ENCODE measurements around the gene SETD5.

DNA sequence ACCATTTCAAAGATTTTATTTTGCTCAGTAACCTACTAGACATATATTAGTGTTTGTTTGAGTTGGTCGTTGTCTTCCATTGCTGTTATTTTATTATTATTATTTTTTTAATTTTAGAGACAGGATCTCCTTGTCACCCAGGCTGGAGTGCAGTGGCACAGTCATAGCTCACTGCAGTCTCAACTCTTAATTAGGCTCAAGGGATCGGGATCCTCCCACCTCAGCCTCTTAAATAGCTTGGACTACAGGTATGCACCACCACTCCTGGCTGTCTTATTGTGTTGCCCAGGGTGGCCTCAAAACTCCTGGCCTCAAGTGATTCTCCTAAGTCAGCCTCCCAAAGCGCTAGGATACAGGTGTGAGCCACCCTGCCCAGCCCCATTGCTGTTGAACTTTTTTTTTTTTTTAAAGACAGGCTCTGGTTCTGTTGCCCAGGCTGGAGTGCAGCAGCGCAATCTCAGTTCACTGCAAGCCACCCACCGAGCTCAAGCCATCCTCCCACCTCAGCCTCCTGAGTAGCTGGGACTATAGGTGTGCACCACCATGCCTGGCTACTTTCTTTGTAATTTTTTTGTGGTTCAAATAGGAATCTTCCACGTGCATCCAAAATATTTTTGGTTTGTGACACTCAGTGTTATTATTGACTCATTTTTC lies 18.2 kb downstream of the SETD5 start:
- TF ChIP-seq POLR2AphosphoS5 (IDR thresholded peaks at IDR 0.05), result no peak
- TF ChIP-seq, protein P1, sequence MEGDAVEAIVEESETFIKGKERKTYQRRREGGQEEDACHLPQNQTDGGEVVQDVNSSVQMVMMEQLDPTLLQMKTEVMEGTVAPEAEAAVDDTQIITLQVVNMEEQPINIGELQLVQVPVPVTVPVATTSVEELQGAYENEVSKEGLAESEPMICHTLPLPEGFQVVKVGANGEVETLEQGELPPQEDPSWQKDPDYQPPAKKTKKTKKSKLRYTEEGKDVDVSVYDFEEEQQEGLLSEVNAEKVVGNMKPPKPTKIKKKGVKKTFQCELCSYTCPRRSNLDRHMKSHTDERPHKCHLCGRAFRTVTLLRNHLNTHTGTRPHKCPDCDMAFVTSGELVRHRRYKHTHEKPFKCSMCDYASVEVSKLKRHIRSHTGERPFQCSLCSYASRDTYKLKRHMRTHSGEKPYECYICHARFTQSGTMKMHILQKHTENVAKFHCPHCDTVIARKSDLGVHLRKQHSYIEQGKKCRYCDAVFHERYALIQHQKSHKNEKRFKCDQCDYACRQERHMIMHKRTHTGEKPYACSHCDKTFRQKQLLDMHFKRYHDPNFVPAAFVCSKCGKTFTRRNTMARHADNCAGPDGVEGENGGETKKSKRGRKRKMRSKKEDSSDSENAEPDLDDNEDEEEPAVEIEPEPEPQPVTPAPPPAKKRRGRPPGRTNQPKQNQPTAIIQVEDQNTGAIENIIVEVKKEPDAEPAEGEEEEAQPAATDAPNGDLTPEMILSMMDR (IDR thresholded peaks at IDR 0.05), result no peak
- no peak for TF ChIP-seq POLR2A (IDR thresholded peaks at IDR 0.05)
- no peak for TF ChIP-seq EP300 (IDR thresholded peaks at IDR 0.05)

All from stomach (tissue), 4 donors.